Motor neuron (in vitro differentiated cells): ENCODE measurements around the gene ADGRL1. TPM values are rescaled to one million over a fixed set of nuclear protein-coding genes. Genes with fewer than 3 reads are reported as not detected.
"Not testable (repeated sequence)": the region's sequence is repeated elsewhere in the genome, so short reads cannot be mapped to it uniquely, and the experiment has no call there.

Experiments used
- ATAC-seq, 8 experiments: fragments of 200-7000 bp; cut with Tn5 transposase; replicated peaks in 6 of 8; 2 replicates each; pipeline ENCODE4 v1.8.0; 2021; ENCODE audit warnings: mild to moderate bottlenecking in 8 of 8, moderate library complexity in 8 of 8
- H3K27ac ChIP-seq, 2 donors: fragments of 250-450 bp; sonication (Bioruptor Pico); 2 replicates each; pipeline ENCODE4 v1.9.0; 2021; ENCODE audit warnings: antibody characterized with exemption in 2 of 2, mild to moderate bottlenecking in 2 of 2, moderate library complexity in 1 of 2
- H3K4me1 ChIP-seq, 2 donors: fragments of 250-450 bp; sonication (Bioruptor Pico); replicated peaks in 1 of 2; 2 replicates each; pipeline ENCODE4 v1.6.1; 2021; ENCODE audit warnings: antibody characterized with exemption in 2 of 2, mild to moderate bottlenecking in 2 of 2, moderate library complexity in 1 of 2
- H3K4me3 ChIP-seq, 5 donors: fragments of 250-450 bp; sonication (Bioruptor Pico); 2 replicates each; pipeline ENCODE4 v1.9.0; 2021; ENCODE audit warnings: antibody characterized with exemption in 5 of 5, mild to moderate bottlenecking in 5 of 5, moderate library complexity in 4 of 5
- WGBS, 10 experiments: fragments of 450-650 bp; shearing (Covaris generic); methylation state at CpG; one replicate each; pipeline ENCODE4 v1.0.0; 2022; 5-methylcytosine and 5-hydroxymethylcytosine counted together
- in situ Hi-C, 9 experiments: fragments of 400-800 bp; cut with MboI; loops; one replicate each; pipeline ENCODE4 v1.15.0; 2021; ENCODE audit warnings: low sequenced_read_pairs in 9 of 9, low pct_unique_long_range_greater_than_20kb in 2 of 9; ENCODE audit not compliant: unreplicated experiment in 9 of 9
- total RNA-seq, 8 experiments: library from RNA; unstranded; fragments of 300-600 nt; gene quantifications; 2 replicates each; pipeline versions ENCODE4 v1.2.3 to v1.2.4, GENCODE V29; 2022

ADGRL1 gene
- total RNA-seq, 8 experiments from 2014 or later: 26.8 to 40.7 (median 33.2) TPM

GRCh38 chr19:14197882-14198281 lies 8.1 kb downstream of the ADGRL1 start:
- in situ Hi-C loops: no loop called here

GRCh38 chr19:14197288-14197687 lies 8.7 kb downstream of the ADGRL1 start:
- H3K4me1 ChIP-seq, ATAC-seq, H3K27ac ChIP-seq, in situ Hi-C loops, H3K4me3 ChIP-seq: not testable (repeated sequence)
- WGBS, 10 experiments: 100% methylated on average over 1 of the region's 7 CpGs; no CpG with 5 or more reads in 9 of the 10 experiments

More at GRCh38 chr19:14197882-14198281, 8.1 kb downstream of the ADGRL1 start:
- Histone ChIP-seq H3K4me3 (no peak overlapping the region), H3K27ac (no peak overlapping the region), H3K4me1 (no peaks in the 10 kb centered on the region)
- ATAC-seq: no peak
- WGBS, 10 experiments: 20 to 100% (median 60%) methylated on average over 1 of the region's 5 CpGs; no CpG with 5 or more reads in 7 of the 10 experiments

- peak; percentile 38 to 72 (median 62) for ATAC-seq
- in situ Hi-C loops: not testable (repeated sequence)
These were observed 9.9 kb downstream of the ADGRL1 start for GRCh38 chr19:14196105-14196504.

GRCh38 chr19:14195216-14195615 lies 10.8 kb downstream of the ADGRL1 start:
- H3K4me1 ChIP-seq, H3K27ac ChIP-seq, in situ Hi-C loops, H3K4me3 ChIP-seq, ATAC-seq: not testable (repeated sequence)
- WGBS, 10 experiments: 86% methylated on average over 1 of the region's 12 CpGs; no CpG with 5 or more reads in 9 of the 10 experiments

More at GRCh38 chr19:14196105-14196504, 9.9 kb downstream of the ADGRL1 start:
- not testable (repeated sequence) for H3K4me3 ChIP-seq, H3K4me1 ChIP-seq, H3K27ac ChIP-seq
- 88% methylated on average over 1 of the region's 12 CpGs; no CpG with 5 or more reads in 9 of the 10 experiments for WGBS, 10 experiments

- Histone ChIP-seq H3K4me3 (no peak overlapping the region), H3K4me1 (peaks cover 0 to 6% of the 10 kb centered on the region in 2 donors), H3K27ac (no peak overlapping the region)
- ATAC-seq: no peak
- 66 to 100% (median 95%) methylated on average over 1 to 9 of the region's 12 CpGs; no CpG with 5 or more reads in 2 of the 10 experiments for WGBS, 10 experiments
- in situ Hi-C loops: no loop called here
These were observed 16.6 kb downstream of the ADGRL1 start for GRCh38 chr19:14189415-14189814.

GRCh38 chr19:14188086-14188485 lies 17.9 kb downstream of the ADGRL1 start:
- in situ Hi-C loops, ATAC-seq, H3K4me1 ChIP-seq, H3K27ac ChIP-seq, H3K4me3 ChIP-seq: not testable (repeated sequence)
- 85 to 100% (median 100%) methylated on average over 1 to 5 of the region's 7 CpGs; no CpG with 5 or more reads in 3 of the 10 experiments for WGBS, 10 experiments

- H3K4me3 ChIP-seq: no peak overlapping the region
- H3K4me1 ChIP-seq: peaks cover 0 to 6% of the 10 kb centered on the region in 2 donors
- in situ Hi-C loops: no loop called here
- no peak for ATAC-seq
- no peak overlapping the region for H3K27ac ChIP-seq
- 90 to 100% (median 100%) methylated on average over 1 to 2 of the region's 12 CpGs; no CpG with 5 or more reads in 7 of the 10 experiments for WGBS, 10 experiments
These were observed 18.4 kb downstream of the ADGRL1 start for GRCh38 chr19:14187561-14187960.

GRCh38 chr19:14186684-14187083 lies 19.3 kb downstream of the ADGRL1 start:
- 80 to 85% methylated on average over 2 to 4 of the region's 9 CpGs; no CpG with 5 or more reads in 8 of the 10 experiments for WGBS, 10 experiments
- H3K4me3 ChIP-seq, H3K27ac ChIP-seq, H3K4me1 ChIP-seq, ATAC-seq, in situ Hi-C loops: not testable (repeated sequence)

GRCh38 chr19:14185691-14186090 lies 20.3 kb downstream of the ADGRL1 start:
- H3K4me1 ChIP-seq, H3K27ac ChIP-seq, H3K4me3 ChIP-seq, in situ Hi-C loops, ATAC-seq: not testable (repeated sequence)
- 100% methylated on average over 1 of the region's 1 CpG; no CpG with 5 or more reads in 8 of the 10 experiments for WGBS, 10 experiments

- ATAC-seq: no peak
These were observed 20.8 kb downstream of the ADGRL1 start for GRCh38 chr19:14185158-14185557.

GRCh38 chr19:14183741-14184350 lies 22.1 kb downstream of the ADGRL1 start:
- peak in 3 of 8 experiments; percentile 9 to 21 (median 20) for ATAC-seq
- in situ Hi-C loops: no loop called here
- H3K27ac ChIP-seq: no peak overlapping the region
- WGBS, 10 experiments: 100% methylated on average over 1 of the region's 14 CpGs; no CpG with 5 or more reads in 8 of the 10 experiments
- H3K4me1 ChIP-seq: no peaks in the 10 kb centered on the region
- H3K4me3 ChIP-seq: no peak overlapping the region

More at GRCh38 chr19:14185158-14185557, 20.8 kb downstream of the ADGRL1 start:
- Histone ChIP-seq H3K4me3 (no peak overlapping the region), H3K27ac (no peak overlapping the region), H3K4me1 (no peaks in the 10 kb centered on the region)
- in situ Hi-C loops: no loop called here
- 89 to 100% methylated on average over 1 to 3 of the region's 5 CpGs; no CpG with 5 or more reads in 8 of the 10 experiments for WGBS, 10 experiments

- no peak for ATAC-seq
- no peak overlapping the region for H3K4me3 ChIP-seq
- H3K4me1 ChIP-seq: no peaks in the 10 kb centered on the region
- WGBS, 10 experiments: no CpG with 5 or more reads among the region's 8 CpGs
- no peak overlapping the region for H3K27ac ChIP-seq
- in situ Hi-C loops: no loop called here
These were observed 23.5 kb downstream of the ADGRL1 start for GRCh38 chr19:14182476-14182875.

- 81 to 88% methylated on average over 3 to 6 of the region's 6 CpGs; no CpG with 5 or more reads in 8 of the 10 experiments for WGBS, 10 experiments
- ATAC-seq: peak in 1 of 8 experiments; percentile 52
- in situ Hi-C loops: no loop called here
- H3K4me3 ChIP-seq: no peak overlapping the region
- H3K27ac ChIP-seq: no peak overlapping the region
- no peaks in the 10 kb centered on the region for H3K4me1 ChIP-seq
These were observed 24.1 kb downstream of the ADGRL1 start for GRCh38 chr19:14181906-14182305.

GRCh38 chr19:14181199-14181598 lies 24.8 kb downstream of the ADGRL1 start:
- in situ Hi-C loops, H3K4me3 ChIP-seq, H3K4me1 ChIP-seq, H3K27ac ChIP-seq, ATAC-seq: not testable (repeated sequence)
- WGBS, 10 experiments: 60 to 100% (median 90%) methylated on average over 1 to 9 of the region's 12 CpGs; no CpG with 5 or more reads in 5 of the 10 experiments
